Adrenal gland (tissue), 5 donors: ENCODE data around the gene C3orf70.

ENCODE experiments used
- POLR2A ChIP-seq, 2 donors: fragments of 450-650 bp; IDR thresholded peaks; one replicate each; pipeline ENCODE4 v1.6.1; 2017; ENCODE audit warnings: antibody characterized with exemption in 2 of 2, mild to moderate bottlenecking in 2 of 2, moderate library complexity in 1 of 2
- TF ChIP-seq, protein P1 (sequence below), 6 experiments: fragments of 450-650 bp in 4 of 6; fragments of 200-600 bp in 2 of 6; sonication (generic) in 1 of 6; IDR thresholded peaks; 1 replicate in 5 of 6; 2 replicates in 1 of 6; pipeline versions ENCODE4 v1.5.1 to v1.8.0; 2016 to 2021; ENCODE audit warnings: antibody characterized with exemption in 6 of 6, mild to moderate bottlenecking in 2 of 6, moderate library complexity in 1 of 6
- donor health status: DM: no; HTN: no; CAD: no.

DNA sequence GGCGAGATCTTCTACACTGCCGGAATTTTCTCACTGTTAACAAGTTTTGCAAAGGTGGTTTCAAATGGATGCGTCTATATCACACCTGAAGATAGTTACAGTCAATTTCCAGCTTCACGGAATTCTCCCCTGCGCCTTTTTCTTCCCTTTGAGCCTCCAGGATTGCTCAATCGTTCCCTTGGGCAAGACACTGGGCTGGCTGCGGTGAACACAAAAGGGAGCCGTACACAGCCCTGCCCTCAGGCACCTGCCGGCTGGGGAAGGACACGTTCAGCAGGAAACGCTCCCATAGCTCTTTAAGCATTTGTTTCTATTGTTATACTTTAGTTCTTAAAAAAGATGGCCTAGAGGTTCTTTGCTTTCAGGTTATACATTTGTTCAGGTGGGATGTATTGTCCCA is 85.7 kb downstream of the C3orf70 start:
- TF ChIP-seq, protein P1, sequence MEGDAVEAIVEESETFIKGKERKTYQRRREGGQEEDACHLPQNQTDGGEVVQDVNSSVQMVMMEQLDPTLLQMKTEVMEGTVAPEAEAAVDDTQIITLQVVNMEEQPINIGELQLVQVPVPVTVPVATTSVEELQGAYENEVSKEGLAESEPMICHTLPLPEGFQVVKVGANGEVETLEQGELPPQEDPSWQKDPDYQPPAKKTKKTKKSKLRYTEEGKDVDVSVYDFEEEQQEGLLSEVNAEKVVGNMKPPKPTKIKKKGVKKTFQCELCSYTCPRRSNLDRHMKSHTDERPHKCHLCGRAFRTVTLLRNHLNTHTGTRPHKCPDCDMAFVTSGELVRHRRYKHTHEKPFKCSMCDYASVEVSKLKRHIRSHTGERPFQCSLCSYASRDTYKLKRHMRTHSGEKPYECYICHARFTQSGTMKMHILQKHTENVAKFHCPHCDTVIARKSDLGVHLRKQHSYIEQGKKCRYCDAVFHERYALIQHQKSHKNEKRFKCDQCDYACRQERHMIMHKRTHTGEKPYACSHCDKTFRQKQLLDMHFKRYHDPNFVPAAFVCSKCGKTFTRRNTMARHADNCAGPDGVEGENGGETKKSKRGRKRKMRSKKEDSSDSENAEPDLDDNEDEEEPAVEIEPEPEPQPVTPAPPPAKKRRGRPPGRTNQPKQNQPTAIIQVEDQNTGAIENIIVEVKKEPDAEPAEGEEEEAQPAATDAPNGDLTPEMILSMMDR (IDR thresholded peaks at IDR 0.05) = no peak
- no peak for TF ChIP-seq POLR2A (IDR thresholded peaks at IDR 0.05)
